Neutrophil (primary cell): Measurements from ENCODE around the gene FUOM.

Experiments
- H3K27ac ChIP-seq: fragments of 200-600 bp; sonication (generic); 2 replicates; pipeline ENCODE4 v1.5.1; 2016; ENCODE audit warnings: mild to moderate bottlenecking, moderate library complexity
- H3K27me3 ChIP-seq: fragments of 200-600 bp; sonication (generic); 2 replicates; pipeline ENCODE4 v1.6.0; 2016; ENCODE audit warnings: mild to moderate bottlenecking
- H3K36me3 ChIP-seq: fragments of 200-600 bp; sonication (generic); 2 replicates; pipeline ENCODE4 v1.5.1; 2017
- H3K4me1 ChIP-seq, 2 experiments: fragments of 200-600 bp in 1 of 2; sonication (generic) in 1 of 2; 1 replicate in 1 of 2; 2 replicates in 1 of 2; pipeline versions ENCODE4 v1.5.1 to v1.6.1; 2013 to 2016; ENCODE audit warnings: low read depth in 1 of 2, low read length in 1 of 2, mild to moderate bottlenecking in 1 of 2, moderate library complexity in 1 of 2; ENCODE audit not compliant: control insufficient read depth in 1 of 2, insufficient read depth in 1 of 2
- H3K4me3 ChIP-seq, 2 experiments: fragments of 200-600 bp in 1 of 2; sonication (generic) in 1 of 2; 1 replicate in 1 of 2; 2 replicates in 1 of 2; pipeline ENCODE4 v1.5.1; 2013 to 2016; ENCODE audit warnings: low read depth in 1 of 2, low read length in 1 of 2, mild to moderate bottlenecking in 1 of 2, moderate library complexity in 1 of 2
- H3K9me3 ChIP-seq: fragments of 200-600 bp; sonication (generic); 2 replicates; pipeline ENCODE4 v1.5.1; 2016
- TF ChIP-seq, protein P1 (sequence below): fragments of 200-600 bp; sonication (generic); IDR thresholded peaks from 2 replicates; pipeline ENCODE4 v1.5.1; 2016; ENCODE audit warnings: antibody characterized with exemption

The FUOM gene

DNA sequence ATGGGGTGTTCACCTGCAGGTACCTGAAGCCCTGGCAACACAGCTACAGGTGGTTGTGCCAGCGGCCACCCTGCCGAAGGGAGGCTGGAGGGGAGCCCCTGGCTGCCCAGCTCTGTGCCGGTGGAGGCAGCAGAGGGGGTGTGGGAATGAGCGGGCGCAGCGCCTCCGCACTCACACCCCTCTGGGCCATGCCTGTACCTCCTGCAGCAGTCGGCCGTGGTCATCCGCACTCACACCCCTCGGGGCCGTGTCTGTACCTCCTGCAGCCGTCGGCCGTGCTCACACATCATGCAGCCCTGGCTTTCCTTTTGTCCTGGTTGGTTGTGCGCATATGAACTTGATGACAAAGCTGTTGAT, 47.4 kb downstream of the FUOM start:
- no peak overlapping the region for H3K4me3 ChIP-seq
- H3K27me3 ChIP-seq = peaks cover 3% of the 10 kb centered on the region
- H3K36me3 ChIP-seq = peaks cover 13% of the 10 kb centered on the region
- peaks cover 16 to 31% of the 10 kb centered on the region in 2 experiments for H3K4me1 ChIP-seq
- TF ChIP-seq, protein P1, sequence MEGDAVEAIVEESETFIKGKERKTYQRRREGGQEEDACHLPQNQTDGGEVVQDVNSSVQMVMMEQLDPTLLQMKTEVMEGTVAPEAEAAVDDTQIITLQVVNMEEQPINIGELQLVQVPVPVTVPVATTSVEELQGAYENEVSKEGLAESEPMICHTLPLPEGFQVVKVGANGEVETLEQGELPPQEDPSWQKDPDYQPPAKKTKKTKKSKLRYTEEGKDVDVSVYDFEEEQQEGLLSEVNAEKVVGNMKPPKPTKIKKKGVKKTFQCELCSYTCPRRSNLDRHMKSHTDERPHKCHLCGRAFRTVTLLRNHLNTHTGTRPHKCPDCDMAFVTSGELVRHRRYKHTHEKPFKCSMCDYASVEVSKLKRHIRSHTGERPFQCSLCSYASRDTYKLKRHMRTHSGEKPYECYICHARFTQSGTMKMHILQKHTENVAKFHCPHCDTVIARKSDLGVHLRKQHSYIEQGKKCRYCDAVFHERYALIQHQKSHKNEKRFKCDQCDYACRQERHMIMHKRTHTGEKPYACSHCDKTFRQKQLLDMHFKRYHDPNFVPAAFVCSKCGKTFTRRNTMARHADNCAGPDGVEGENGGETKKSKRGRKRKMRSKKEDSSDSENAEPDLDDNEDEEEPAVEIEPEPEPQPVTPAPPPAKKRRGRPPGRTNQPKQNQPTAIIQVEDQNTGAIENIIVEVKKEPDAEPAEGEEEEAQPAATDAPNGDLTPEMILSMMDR = no peak
- no peak overlapping the region for H3K27ac ChIP-seq
- no peaks in the 10 kb centered on the region for H3K9me3 ChIP-seq

DNA sequence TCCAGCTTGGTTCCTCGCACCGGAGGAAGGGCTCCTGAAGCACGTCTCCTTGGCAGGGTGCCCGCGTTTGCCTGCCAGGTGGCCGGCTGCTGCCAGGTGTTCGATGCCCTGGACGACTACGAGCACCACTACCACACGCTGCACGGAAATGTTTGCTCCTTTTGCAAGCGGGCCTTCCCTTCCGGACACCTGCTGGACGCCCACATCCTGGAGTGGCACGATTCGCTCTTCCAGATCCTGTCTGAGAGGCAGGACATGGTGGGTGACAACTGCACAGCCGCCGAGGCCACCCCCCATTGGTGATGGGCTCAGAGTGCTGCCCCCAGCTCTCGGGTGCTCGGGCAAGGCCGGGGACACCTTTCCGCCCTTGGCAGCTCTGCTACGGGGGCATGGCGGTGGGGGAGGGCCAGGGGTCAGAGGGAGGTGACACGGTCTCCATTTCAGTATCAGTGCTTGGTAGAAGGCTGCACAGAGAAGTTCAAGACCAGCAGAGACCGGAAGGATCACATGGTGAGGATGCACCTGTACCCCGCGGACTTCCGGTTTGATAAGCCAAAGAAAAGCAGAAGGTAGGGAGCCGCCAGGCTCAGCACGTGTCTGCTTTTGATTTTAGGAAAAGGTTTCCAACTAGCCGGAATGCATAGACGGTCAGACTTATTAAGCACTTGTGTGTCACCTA, 48.0 kb downstream of the FUOM start:
- Histone ChIP-seq H3K4me1 (peaks cover 16 to 31% of the 10 kb centered on the region in 2 experiments), H3K4me3 (peak overlapping the region in 1 of 2 experiments; percentile 92), H3K36me3 (peaks cover 13% of the 10 kb centered on the region), H3K27ac (peak overlapping the region; percentile 99), H3K27me3 (peaks cover under 1% of the 10 kb centered on the region), H3K9me3 (no peaks in the 10 kb centered on the region)
- TF ChIP-seq, protein P1 = no peak

DNA sequence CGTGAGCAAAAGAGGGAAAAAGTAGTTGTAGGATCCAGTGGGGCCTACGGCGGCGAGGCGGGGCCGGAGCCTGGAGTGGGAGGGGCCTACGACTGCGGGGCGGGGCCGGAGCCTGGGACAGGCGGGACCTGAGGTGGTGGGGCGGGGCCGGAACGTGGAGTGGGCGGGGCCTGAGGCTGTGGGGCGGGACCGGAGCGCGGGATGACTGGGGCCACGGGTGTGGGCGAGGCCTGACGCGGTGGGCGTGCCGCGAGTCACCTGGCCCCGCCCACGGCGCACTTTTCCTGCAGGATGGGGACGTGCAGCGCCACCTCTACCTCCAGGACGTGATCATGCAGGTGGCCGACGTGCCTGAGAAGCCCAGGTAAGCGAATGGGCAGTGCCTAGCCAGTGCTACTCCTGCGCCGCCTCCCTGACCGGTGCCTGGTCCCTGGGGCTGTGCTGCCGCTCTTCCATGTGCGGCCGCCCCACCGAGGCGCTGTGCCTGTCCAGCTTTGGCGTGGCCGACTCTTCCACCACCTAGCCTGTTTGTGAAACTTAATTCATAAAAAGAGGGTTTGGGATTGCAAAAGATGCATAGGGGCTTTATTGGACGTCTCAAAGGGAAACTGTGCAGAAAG, 48.6 kb downstream of the FUOM start:
- Histone ChIP-seq H3K27me3 (no peaks in the 10 kb centered on the region), H3K4me1 (peaks cover 16 to 31% of the 10 kb centered on the region in 2 experiments), H3K4me3 (peak overlapping the region; percentile 89 to 92), H3K9me3 (no peaks in the 10 kb centered on the region), H3K27ac (peak overlapping the region; percentile 99), H3K36me3 (peaks cover 13% of the 10 kb centered on the region)
- TF ChIP-seq, protein P1 = no peak

DNA sequence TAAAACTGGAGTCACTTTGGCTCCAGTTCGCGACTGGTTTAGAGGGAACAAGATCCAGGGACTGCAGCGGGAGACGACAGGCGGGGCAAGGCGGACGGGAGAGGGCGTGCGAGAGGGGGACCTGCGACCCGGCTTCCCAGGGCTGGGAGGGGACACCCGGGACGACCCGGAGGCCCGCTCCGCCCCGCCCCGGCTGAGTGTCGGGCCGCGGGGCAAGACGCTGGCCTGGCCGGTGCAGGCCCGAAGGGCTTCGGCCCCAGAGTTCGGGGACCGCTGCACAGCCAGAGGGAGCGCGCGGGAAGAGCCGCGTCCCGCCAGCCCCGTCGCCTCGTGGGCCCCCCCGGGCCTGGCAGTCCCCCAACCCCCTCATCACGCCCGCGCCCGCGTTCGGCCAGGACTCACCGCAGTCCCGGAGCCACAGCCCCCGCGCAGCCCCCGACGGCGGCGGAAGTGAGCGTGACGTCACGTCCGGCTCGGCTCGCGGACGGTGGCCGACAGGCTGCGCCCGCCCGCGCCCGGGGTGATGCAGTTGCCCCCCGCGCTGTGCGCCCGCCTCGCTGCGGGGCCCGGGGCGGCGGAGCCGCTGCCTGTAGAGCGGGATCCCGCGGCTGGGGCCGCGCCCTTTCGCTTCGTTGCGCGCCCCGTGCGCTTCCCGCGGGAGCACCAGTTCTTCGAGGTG, 49.3 kb downstream of the FUOM start, which contains the start of the genes TUBGCP2 and ZNF511:
TSS of gene TUBGCP2 (minus strand) at position 452 of the 679 bp plus-strand sequence. CDS start 5,931 bp downstream, outside the sequence.
TSS of gene ZNF511 (plus strand) at position 494 of the 679 bp plus-strand sequence. CDS start at position 524, 30 bp downstream.
- TF ChIP-seq, protein P1 = peak; percentile 52
- peaks cover 13% of the 10 kb centered on the region for H3K36me3 ChIP-seq
- peaks cover 13 to 29% of the 10 kb centered on the region in 2 experiments for H3K4me1 ChIP-seq
- H3K27me3 ChIP-seq = no peaks in the 10 kb centered on the region
- H3K9me3 ChIP-seq = no peaks in the 10 kb centered on the region
- H3K4me3 ChIP-seq = peak within 1 kb of the TSS; percentile 89 to 92
- H3K27ac ChIP-seq = peak within 1 kb of the TSS; percentile 99

DNA sequence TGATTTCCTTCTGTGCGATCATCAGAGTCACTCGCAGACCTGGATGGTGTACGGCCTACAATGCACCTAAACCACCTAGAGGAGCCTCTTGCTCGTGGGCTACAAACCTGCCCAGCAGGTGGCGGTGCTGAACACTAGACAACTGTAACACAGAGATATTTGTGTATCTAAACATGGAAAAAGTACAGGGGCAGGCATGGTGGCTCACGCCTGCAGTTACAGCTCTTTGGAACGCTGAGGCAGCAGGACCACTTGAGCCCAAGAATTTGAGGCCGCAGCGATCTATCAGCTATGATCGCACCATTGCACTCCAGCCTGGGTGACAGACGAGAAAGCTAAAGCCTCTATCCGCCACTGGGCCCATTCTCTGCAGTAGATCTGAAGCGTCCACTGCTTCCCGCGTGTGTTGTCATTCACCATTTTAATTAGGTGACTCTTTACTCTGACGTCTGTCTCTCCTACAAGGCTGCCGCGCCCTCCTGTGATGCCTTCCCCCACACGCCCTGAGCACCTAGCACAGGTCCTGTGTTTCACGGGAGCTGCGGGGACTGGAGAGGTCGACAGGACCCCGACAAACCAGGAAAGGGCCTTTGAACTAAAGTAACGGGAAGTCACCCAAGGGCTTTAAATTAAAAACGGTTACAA, 49.9 kb downstream of the FUOM start:
- peak overlapping the region; percentile 89 to 92 for H3K4me3 ChIP-seq
- peak overlapping the region; percentile 99 for H3K27ac ChIP-seq
- H3K36me3 ChIP-seq = peaks cover 13% of the 10 kb centered on the region
- H3K4me1 ChIP-seq = peaks cover 13 to 29% of the 10 kb centered on the region in 2 experiments
- H3K9me3 ChIP-seq = no peaks in the 10 kb centered on the region
- no peaks in the 10 kb centered on the region for H3K27me3 ChIP-seq
- TF ChIP-seq, protein P1 = peak; percentile 65
